Measurements from ENCODE around the gene SPDEF.

The SPDEF gene

DNA sequence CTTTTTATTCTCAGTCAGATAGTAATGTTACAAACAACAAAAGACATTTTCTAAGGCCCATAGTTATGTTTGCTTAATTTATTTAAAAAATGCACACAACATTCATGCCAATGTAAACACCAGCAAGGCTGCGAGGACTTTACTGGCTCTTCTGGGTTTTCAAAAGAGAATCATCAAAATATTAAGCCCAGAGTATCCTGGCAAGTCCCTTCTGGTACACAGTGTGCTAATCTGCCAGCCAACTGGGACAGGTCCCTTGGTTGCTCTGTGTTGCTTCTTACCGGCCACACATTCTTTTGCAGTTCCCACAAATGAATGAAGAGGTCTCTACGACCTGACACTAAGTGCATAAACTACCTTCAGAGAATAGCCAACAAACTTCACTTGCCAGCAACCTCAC, 42.6 kb upstream of the SPDEF start:
- TF ChIP-seq, protein P1, sequence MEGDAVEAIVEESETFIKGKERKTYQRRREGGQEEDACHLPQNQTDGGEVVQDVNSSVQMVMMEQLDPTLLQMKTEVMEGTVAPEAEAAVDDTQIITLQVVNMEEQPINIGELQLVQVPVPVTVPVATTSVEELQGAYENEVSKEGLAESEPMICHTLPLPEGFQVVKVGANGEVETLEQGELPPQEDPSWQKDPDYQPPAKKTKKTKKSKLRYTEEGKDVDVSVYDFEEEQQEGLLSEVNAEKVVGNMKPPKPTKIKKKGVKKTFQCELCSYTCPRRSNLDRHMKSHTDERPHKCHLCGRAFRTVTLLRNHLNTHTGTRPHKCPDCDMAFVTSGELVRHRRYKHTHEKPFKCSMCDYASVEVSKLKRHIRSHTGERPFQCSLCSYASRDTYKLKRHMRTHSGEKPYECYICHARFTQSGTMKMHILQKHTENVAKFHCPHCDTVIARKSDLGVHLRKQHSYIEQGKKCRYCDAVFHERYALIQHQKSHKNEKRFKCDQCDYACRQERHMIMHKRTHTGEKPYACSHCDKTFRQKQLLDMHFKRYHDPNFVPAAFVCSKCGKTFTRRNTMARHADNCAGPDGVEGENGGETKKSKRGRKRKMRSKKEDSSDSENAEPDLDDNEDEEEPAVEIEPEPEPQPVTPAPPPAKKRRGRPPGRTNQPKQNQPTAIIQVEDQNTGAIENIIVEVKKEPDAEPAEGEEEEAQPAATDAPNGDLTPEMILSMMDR (IDR thresholded peaks at IDR 0.05; ENCODE audit: low read depth, low read length), result no peak
- no peak overlapping the region for H3K4me3 ChIP-seq (replicated peaks in 1 of 2; ENCODE audit: low read depth in 2 of 2, low read length in 2 of 2)
- DNase-seq (ENCODE audit: low read depth in 2 of 2), result peak in 1 of 2 donors; percentile 22

DNA sequence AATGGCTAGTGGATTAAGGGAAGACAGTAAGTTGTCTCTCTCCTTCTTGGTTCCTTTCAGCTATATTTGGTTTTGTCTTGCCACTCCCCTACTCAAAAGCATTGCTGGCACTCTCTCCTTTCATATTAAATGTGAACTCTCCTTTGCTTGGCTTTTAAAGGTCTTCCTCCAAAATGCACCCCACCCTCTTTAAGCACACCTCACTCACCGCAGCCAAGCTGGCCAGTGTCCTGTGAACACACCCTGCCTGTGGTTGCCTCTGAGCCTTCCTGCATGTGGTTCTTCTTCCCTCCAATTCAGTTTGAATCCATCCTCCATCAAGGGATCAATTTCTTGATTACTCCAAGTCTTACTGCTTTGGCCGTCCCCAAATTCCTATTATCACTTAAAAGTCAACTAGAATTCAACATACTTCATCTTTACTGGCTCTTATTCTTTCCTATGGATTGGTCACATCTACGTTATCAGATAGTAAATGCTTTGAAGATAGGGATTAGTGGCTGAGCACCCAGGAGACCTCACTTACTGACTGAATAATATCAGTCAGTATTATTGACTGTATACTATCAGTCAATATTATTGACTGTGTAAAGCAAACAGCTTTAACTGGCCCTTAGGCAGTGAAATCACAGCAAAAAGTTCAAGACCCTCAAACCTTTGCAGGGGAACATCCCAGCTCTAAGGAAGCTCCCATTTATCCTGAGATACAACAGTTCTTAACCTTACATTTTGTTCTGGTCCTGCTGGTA, 41.6 kb upstream of the SPDEF start:
- no peak overlapping the region for H3K4me3 ChIP-seq (replicated peaks in 1 of 2; ENCODE audit: low read depth in 2 of 2, low read length in 2 of 2)
- DNase-seq (ENCODE audit: low read depth in 2 of 2), result no peak
- TF ChIP-seq, protein P1 (IDR thresholded peaks at IDR 0.05; ENCODE audit: low read depth, low read length), result no peak

DNA sequence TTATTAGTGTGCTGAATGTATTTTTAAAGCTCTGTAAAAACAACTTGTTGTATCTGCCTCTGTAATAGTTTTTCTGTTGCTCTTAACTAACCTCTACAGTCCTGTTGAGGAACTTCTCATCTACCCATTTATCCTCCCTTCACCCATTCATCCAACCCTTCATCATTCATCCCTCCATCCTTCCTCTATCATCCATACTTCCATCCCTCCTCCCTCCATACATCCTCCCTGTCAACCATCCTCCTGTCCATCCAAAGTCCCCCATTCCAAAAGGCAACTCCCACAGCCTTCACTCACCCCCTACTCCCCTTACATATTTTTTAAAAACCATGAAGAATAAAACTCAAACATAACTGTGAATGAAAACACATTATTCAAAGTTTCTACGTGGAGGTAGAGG, 40.7 kb upstream of the SPDEF start:
- no peak overlapping the region for H3K4me3 ChIP-seq (replicated peaks in 1 of 2; ENCODE audit: low read depth in 2 of 2, low read length in 2 of 2)
- DNase-seq (ENCODE audit: low read depth in 2 of 2), result no peak
- TF ChIP-seq, protein P1 (IDR thresholded peaks at IDR 0.05; ENCODE audit: low read depth, low read length), result no peak

DNA sequence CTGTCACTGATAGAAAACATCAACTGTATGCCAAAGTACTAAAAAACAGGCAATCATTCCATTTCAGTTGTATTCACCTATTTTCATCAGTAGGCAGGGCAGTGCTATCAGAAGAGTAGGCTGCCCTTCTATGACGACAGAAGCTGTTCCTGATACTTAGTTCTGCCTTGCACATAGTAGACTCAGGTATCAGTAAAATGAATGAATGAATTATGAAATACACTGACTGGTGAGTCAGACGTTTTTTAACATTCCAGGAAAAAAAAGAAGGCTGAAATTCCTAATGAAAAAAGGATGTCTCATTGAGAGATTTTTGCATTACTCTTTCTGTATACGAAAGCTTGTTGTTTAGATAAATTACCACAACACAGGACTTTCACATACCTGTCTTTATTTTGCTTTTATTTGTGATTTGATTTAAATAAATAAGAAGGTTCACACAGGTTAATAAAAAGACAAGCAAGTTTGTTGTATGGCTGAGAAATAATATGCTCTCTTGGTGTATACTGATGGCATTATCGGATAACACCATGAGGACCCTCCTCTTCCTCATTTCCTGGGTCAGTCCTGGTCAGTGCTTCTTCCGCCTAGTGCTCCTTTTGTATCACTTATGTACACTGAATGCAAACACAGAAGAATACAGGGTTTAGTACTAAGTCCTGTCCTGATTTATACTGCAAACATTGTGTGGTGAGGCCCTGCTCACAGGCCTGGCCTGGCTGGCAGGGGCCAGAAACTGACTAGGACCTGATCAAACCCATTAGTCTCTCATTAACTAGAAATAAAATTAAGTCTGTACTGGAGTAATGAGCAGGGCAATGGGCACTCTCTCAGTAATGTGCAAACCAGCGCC, 39.4 kb upstream of the SPDEF start:
- DNase-seq (ENCODE audit: low read depth in 2 of 2), result peak; percentile 51 to 55
- H3K4me3 ChIP-seq (replicated peaks in 1 of 2; ENCODE audit: low read depth in 2 of 2, low read length in 2 of 2), result no peak overlapping the region
- TF ChIP-seq, protein P1 (IDR thresholded peaks at IDR 0.05; ENCODE audit: low read depth, low read length), result no peak

DNA sequence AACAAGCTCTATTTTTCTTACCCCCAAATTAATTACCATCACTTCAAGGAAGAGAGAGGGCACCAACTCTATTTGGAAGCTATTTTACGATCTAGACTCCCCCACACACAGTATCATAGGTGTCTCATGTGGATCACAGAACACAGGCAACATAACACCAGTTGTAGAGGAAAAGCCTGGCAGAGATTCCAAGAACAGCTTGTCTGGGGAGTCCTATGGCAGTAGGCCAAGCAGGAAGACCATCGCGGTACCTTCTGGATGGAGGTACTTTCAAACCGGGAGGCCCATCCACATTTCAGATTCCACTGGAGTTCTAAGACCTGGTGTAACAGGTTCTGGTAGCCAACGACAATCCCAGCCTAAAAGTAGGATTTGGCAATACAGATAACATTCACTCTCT, 37.6 kb upstream of the SPDEF start:
- TF ChIP-seq, protein P1 (IDR thresholded peaks at IDR 0.05; ENCODE audit: low read depth, low read length), result no peak
- no peak for DNase-seq (ENCODE audit: low read depth in 2 of 2)
- no peak overlapping the region for H3K4me3 ChIP-seq (replicated peaks in 1 of 2; ENCODE audit: low read depth in 2 of 2, low read length in 2 of 2)

DNA sequence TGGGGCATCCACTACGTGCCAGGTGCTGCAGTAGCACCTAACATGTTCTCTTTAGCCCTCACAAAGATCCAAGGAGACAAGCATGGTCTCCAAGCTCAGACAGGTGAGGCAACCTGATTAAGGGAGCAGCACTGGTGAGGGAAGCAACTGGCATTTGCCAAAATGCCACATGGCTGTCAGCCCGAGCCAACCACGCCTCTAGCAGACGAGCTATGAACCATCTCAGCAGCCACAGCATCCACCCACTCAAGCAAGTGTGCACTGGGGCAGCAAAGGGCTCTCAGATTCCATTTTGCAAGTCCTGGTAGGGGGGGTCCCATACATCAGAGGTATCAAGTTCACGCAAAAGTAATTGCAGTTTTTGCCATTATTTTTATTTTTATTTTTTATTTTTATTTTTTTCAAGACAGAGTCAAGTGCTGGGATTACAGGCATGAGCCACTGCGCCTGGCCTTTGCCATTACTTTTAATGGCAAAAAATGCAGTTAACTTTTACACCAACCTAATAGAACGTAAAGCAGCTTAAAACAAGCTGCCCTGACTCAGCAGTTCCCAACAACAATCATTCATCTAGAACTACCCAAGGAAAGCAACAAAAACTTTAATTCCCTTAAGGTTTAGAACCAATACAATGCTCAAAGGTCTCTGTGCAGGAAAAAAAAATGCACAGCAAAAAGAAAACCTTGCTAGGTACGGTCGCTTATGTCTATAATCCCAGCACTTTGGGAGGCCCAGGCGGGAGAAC, 36.3 kb upstream of the SPDEF start:
- TF ChIP-seq, protein P1 (IDR thresholded peaks at IDR 0.05; ENCODE audit: low read depth, low read length), result no peak
- H3K4me3 ChIP-seq (replicated peaks in 1 of 2; ENCODE audit: low read depth in 2 of 2, low read length in 2 of 2), result no peak overlapping the region
- DNase-seq (ENCODE audit: low read depth in 2 of 2), result no peak

All from cardiac fibroblast (primary cell).